ENCODE data around the gene ZFYVE16.
"Not testable (repeated sequence)": the region's sequence is repeated elsewhere in the genome, so short reads cannot be mapped to it uniquely, and the experiment has no call there.

Gene ZFYVE16

DNA sequence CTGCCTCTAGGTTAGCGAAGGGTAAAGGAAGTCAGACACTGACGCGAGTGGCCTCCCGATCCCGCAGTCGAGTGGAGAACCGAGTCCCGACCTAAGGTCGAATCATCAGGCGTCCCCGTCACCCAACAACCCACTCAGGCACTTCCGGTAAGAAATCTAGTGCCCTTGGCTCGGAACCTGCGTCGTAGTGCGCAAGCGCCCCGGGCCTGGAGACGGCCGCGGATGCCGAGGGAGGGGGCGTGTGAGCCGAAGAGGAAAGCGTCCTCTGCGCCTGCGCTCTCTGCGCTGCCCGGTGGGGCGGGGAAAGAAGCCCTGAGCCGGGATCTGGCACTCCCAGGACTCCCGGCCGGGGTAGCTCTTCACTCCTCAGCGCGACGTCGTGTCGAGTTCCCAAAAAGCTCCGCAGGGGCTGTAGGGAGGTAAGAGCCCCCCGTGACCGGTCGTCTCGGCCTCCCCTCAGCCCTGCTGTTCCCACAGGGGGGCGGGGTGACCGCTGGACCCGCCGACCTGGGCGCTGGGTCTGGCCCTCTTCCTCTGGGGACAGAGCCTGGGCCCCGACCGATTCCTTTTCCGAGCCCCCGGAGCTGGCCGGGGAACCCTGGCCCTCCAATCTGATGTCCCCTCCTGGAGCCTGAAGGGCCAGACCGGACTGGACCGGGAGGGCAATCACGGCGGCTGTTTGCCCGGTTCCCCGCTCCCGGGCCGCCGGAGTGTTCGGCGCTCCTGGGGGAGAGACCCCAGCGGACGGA, at the start of gene ZFYVE16:
Gene ZFYVE16 (plus strand): TSS at position 330 of the 749 bp plus-strand sequence. CDS start 26,084 bp downstream, outside the sequence.
- peak; percentile 99 for DNase-seq (ENCODE audit: low spot score)

DNA sequence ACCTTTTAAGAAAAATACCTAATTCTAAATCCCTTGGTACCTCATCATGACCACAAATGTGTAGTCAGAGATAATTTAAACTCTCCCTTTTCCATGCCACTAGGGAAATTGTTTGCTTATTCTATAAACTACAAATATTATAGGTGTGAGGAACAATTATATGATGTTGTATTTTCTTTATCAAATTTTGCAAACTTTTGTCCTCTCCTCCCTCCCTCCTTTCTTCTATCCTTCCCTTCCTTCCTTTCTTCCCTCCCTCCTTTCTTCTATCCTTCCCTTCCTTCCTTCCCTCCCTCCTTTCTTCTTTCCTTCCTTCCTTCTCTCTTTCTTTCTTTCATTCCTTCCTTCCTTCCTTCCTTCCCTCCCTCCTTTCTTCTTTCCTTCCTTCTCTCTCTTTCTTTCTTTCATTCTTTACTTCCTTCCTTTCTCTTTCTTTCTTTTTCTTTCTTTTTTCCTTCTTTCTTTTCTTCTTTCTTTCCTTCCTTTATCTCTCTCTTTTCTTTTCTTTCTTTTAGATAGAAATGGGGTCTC, 46.9 kb upstream of the ZFYVE16 start:
- DNase-seq (ENCODE audit: low spot score), result no peak

DNA sequence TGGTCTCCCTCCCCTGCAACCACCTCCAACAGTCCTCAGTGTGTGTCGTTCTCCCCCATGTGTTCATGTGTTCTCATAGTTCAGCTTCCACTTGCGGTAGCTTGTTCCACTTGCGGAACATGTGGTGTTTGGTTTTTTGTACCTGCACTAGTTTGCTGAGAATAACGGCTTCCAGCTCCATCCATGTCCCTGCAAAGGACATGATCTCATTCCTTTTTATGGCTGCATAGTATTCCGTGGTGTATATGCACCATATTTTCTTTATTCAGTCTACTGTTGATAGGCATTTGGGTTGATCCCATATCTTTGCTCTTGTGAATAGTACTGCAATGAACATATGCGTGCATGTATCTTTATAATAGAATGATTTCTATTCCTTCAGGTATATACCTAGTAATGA, 43.0 kb upstream of the ZFYVE16 start:
- DNase-seq (ENCODE audit: low spot score), result no peak

DNA sequence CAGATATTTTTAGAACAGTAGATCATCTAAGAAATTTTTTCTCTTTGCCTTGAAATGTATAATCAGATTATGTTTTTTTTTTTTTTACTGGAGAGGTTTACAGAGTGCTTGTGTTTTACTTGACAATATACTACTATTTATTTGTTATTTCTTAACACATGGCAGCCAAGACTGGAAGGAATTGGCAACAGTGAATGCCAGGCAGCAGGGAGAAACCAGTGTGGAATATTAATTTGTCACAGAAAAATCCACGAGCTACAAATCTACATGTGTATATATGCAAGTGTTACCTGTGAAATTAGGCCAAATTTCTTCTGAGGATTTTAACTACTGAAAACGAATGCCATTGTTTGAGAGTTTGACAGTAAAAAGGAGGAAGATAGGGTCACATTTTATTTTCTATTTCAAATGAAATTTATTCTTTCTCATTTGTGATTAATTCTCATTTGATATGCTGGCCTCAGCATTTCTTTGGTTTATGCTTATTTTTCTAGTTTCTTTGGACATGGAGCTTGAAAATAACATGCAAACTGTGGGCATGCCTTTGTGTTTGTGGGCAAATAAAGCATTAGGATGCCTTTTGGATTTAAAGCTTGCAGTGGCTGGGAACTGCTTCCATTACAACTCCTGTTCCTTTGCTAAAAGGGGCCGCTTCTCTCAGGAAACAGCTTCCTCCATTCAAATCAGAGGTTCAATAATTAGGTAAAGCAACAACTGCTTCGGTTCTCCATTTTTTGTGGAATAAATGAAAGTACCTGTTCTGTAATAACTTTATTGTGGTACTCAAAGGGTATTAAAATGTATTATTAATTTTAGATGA, 39.0 kb upstream of the ZFYVE16 start:
- DNase-seq (ENCODE audit: low spot score), result no peak

DNA sequence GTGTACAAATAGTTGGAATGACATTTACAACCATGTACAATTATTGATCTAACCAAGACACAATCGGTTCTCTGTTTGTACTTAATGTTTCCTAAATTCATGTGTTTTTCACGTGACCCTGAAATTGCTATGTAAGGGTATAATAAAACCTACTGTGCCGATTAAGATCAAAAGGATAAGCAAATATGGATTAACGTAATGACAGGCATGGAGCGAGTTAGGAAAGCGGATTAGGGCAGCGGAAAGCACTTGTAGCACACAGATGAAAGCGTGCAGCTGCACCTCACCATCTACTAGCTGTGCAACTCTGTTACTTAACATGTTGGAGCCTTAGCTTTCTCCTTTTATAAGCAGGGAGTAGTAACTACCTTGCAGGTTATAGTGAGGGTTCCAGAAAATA, 38.3 kb upstream of the ZFYVE16 start:
- DNase-seq (ENCODE audit: low spot score), result no peak

DNA sequence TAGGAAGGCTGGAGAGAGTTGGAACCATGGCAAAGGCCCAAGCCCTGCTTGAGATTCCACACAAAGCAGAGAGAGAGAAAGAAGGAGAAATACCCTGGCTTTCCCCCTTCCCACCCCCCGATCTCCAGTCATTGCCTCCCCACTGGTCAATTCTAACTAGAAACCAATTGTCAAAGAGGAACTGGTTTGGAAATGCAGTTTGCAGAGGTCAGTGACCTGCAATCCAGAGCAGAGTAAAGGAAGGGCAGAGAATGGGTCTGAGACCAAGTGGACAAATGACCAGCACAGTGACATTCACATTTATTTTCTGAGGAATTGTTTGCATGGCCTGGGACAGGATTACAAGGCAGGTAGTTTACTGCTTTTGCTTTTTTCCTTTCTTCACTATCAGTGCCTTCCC, 37.5 kb upstream of the ZFYVE16 start:
- no peak for DNase-seq (ENCODE audit: low spot score)

DNA sequence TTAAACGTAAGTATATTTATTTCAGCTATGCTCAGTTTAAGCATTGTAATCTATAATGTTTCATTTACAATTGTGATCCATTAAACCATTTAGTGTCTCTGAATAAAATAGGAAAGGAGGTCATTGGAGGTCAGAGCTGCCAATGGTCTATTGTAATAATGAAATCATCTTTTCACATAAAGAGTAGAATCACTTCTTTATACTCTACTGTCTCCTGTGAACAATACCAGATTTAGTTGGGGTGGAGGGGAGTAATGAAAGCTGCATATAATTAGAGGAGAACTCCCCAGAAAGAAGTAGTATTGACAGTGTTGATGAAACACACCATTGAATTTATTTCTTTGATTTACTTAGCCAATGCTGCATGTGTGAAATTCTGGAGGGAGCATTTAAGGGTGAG, 35.1 kb upstream of the ZFYVE16 start:
- DNase-seq (ENCODE audit: low spot score), result no peak

DNA sequence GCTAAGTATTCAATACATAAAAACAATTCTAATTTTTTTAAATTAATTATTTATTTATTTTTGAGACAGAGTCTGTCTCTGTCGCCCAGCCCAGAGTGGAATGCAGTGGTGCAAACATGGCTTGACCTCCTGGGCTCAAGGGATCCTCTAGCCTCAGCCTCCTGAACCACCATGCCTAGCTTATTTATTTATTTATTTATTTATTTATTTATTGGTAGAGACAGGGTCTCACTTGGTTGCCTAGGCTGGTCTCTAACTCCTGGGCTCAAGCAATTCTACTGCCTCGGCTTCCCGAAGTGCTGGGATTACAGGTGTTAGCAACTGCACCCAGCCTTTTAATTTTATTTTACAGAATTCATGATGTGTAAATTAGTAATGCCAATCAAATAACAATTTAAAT, 33.7 kb upstream of the ZFYVE16 start:
- no peak for DNase-seq (ENCODE audit: low spot score)

DNA sequence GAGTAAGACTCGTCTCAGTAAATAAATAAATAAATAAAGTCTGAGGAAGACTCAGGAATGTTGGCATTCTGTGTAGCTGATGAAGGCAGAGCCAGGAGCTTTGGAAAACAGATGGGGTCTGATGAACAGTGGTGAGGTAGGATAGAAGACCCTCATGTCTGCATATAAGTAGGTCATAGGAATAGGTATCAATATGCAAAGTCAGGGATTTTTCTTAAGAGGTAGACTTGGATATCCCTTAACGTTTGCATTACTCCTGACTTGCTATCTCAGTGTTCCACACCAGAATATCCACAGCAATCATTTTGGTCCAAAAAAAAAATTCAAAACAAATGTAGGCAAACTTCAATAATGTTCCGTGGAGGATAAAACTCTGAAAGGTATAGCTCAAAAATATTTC, 31.3 kb upstream of the ZFYVE16 start:
- DNase-seq (ENCODE audit: low spot score), result no peak

DNA sequence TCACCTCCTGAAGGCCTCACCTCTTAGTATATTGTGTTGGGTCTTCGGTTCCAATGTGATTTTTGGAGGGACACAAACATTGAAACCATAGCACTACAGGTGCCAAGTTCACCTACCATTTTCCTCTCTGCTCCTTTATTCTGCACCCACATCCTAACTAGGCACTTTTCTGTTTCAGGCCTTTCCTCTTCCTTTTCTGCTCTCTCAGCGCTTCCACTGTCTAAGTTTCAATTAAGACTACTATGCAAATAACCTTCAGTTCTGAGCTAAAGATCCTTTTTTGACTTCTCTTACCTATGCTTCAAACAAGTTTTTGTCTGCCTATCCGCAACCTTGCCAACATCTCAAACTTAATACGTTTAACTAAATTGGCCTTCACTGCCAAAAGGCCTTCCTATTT, 25.4 kb upstream of the ZFYVE16 start:
- DNase-seq (ENCODE audit: low spot score), result no peak

DNA sequence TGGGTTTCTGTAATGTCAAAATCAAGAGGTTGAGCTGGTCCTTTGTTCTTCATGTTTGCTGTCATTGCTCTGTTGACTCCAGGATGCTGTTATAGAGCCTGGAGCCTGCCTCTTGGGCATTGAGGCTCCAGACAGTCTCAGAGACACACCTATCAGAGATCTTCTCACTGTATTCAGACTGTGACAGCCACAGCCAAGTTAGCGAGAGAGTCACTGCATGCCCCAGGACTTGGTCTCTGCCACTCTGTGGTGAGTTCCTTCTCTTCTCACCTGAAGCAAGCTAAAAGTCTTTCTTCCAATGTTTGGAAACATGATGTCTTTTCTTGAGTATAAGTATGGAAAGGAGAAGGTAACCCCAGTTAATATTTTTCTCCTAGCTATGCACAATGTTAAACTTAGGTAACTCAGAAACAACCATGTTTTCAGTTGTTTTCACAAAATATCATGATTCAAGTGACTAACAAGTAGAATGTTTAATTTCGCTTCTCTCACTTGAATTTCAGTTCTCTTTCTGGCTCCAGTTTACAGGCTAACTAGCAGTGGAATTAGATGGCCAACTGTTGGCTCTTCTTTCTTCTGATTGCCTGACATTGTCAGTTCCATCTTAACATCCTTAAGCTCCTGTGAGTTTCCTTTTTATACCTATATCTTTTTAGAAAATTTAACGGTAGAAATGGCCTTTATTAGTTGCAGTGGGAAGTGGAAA, 20.6 kb upstream of the ZFYVE16 start:
- no peak for DNase-seq (ENCODE audit: low spot score)

DNA sequence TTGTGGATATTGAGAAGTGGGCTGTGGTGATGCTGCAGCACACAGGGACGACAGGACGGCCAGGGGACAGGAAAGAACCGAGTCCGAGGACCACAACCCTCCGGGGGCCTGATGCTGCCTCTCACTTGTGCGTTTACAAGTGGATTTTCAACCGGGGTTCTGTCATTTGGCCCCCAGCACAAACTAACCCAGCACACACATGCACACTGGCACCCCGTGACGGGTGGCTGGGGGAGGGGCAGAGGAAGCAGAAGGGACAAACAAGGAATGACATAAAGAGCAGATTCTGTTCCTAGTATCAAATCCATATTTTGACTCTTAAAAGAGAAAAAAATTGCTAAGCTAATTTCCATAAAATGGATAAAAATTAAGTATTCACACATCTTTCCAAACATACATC, 18.3 kb upstream of the ZFYVE16 start:
- no peak for DNase-seq (ENCODE audit: low spot score)

DNA sequence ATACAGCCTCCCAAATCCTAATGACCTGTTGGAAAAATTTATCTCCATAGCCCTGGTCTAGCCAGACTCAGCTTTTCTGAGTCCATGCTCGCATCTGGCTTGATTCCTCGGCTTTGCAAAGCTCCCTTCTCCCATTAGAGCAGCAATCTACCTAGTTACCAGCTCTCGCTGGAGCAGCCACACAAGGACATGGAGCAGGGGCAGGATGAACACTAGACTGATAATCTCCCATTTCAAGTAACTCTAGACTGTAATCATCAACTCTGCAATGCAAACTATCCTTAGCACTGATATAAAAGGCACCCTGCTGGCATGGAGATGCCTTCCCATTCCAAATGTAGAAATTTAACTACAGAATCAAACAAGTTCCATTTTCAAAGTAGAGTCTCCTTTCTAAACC, 17.5 kb upstream of the ZFYVE16 start:
- DNase-seq (ENCODE audit: low spot score), result not testable (repeated sequence)

DNA sequence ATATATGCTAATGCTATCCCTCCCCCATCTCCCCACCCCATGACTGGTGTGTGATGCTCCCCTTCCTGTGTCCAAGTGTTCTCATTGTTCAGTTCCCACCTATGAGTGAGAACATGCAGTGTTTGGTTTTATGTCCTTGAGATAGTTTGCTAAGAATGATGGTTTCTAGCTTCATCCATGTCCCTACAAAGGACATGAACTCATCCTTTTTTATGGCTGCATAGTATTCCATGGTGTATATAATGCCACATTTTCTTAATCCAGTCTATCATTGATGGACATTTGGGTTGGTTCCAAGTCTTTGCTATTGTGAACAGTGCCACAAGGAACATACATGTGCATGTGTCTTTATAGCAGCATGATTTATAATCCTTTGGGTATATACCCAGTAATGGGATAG, 16.6 kb upstream of the ZFYVE16 start:
- DNase-seq (ENCODE audit: low spot score), result not testable (repeated sequence)

DNA sequence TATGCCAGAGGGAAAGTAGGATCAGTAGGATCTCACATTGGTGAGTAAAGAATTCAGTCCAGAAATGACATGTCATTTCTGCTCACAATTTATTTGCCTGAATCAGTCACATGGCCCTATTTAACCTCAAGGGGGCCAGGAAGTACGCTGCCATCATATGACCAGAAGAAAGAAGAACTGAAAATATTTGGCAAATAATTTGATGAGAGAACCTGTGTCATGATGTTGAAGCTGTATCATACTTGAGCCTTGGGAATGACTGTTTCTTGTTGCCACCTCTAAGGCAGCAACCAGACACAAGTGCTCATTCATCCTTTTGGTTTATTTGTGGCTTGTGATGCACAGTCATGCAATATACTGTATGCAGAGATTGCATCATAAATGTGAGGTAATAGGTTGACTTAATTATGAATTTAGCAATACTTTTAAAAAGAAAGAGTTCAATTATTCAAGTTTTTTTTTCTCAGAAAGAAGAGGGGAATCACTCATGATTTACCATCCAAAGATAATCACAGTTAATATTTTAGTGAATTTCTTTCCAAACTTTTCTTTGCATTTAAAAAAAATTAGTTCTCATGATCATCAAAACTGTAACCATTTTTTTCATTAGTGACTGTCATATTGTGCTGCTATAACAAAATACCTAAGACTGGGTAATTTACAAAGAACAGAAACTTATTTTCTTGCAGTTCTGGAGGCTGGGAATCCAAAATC, 8.2 kb upstream of the ZFYVE16 start:
- DNase-seq (ENCODE audit: low spot score), result peak; percentile 46

DNA sequence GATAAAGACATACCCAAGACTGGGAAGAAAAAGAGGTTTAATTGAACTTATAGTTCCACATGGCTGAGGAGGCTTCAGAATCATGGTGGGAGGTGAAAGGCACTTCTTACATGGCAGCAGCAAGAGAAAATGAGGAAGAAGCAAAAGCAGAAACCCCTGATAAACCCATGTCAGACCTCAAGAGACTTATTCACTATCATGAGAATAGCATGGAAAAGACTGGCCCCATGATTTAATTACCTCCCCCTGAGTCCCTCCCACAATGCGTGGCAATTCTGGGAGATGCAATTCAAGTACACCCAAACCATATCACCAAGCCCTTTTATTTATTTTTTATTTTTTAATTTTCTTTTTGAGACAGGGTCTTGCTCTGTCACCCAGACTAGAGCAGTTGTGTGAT, 7.5 kb upstream of the ZFYVE16 start:
- not testable (repeated sequence) for DNase-seq (ENCODE audit: low spot score)

DNA sequence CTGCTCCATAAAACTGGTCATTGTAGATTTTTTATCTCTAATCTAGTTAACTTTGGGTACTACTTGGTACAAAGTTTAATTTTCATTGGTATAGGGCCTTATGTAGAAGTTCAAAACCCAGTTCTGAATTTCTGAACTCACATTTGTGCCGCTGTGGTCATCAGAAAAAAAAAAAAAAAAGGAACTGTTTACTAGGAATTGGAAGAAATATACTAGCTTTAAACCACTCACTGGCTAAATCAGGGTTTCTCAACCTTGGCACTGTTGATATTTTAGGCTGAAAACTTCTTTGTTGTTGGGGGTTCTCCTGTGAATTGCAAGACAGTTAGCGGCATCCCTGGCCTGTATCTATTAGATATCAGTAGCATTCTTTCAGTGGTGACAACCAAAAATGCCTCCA, 4.1 kb upstream of the ZFYVE16 start:
- no peak for DNase-seq (ENCODE audit: low spot score)

DNA sequence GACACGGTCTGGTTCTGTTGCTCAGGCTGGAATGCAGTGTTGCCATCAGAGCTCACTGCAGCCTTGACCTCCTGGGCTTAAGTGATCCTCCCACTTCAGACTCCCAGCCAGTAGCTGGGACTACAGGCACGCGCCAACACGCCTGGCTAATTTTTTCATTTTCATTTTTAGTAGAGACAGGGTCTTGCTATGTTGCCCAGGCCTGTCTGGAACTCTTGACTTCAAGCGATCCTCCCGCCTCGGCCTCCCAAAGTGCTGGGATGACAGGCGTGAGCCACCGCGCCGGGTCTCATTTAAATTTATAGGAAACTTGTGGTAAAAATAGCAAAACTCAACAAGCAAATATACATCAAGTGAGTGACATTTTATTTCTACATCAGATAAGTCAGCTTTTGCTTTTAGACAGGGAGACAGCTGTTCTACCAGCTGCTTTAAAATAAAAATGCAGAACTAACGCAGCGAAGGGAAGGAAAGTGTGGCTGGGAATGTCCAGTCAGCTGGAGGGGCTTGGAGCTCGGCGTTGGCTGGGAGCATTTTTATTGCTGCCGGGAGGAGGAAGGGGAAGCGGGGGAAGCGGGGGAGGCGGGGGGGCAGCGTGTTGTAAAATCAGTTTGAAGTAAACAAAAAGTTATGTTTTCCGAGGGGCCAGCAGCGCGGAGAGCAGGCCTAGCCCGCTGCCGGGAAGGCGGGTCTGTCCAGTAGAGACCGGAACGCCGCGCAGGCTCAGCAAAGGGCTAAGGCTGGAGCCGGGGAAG, 707 bp upstream of the ZFYVE16 start:
- no peak for DNase-seq (ENCODE audit: low spot score)

DNA sequence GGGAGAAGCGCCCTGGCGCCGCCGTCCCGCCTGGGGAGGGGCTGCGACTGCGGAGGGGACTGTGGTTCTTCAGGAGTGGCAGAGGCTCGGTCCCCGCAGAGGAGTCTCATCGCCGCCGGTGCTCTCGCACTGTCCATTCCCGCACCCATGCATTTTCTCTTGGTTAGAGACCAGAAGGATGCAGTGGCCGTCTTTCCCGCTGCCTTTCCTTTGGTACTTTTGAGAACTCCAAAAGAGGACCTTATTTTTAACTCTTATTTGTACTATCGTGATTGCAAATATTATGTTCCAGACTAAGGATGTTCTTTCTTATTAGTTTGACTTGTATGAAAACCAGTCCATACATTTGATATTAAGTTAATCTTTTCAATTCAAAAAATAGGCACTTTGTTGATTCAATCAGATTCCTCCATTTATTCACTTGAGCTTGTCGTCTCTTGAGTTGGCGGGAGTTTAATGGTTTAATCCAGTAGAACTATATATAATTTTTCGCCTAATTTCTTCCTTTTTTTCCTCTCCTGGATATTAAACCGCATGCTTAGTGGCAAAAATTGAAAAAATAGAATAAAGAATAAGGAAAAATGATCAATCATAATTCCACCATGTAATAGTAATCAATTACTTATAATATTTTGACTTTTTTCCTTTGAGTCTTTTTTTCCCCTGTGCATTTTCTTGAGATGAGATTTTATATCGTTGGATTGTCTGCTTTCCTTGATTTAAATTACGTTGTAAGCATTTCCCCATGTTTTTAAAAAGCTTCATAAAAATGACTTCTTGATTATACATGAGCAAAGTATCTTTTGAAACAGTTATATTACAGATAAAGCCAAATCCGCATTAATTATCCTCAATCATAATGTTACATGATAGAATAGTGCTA, 861 bp downstream of the ZFYVE16 start:
- DNase-seq (ENCODE audit: low spot score), result peak; percentile 56

DNA sequence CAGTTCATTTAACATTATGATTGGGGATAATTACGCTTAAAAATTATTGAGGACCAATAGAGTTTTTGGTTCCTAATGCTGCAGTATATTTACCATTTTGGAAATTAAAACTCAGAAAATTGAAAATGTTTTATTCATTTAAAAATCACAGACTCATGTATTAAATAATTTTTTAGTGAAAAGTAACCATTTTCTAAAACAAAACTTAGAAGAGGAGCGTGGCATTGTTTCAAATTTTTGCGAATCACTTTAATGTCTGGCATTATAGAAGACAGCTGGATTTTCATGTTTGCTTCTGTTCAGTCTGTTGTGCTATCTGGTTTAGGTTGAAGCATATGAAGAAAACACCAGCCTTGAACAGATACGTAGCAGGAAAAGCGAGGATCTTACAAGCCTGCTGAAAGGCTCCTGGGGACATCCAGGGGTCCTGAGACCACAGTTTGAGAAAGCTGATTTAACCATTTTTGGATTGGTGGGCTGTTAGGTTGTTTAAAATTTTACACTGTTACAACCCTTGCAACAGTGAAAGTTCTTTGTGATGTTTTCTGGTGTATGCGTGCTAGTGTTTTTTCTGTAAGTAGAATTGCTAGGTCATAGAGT, 1.6 kb downstream of the ZFYVE16 start:
- DNase-seq (ENCODE audit: low spot score), result no peak

Measured in AG08395 (cell line).